Stimulated activated CD4-positive, alpha-beta T cell treated with anti-CD3 and anti-CD28 coated beads, Interleukin-1b, Interleukin-23, amount 100 ng/mL, for 24 hours (primary cell): ENCODE data around the gene ARHGEF1.
A peak's percentile ranks its signal among the peaks of the same experiment; 100 is the strongest.

ENCODE experiments used
- DNase-seq, 4 experiments: peaks; one replicate each; pipeline ENCODE4 v3.0.0-alpha.2; 2020; ENCODE audit warnings: low read depth in 4 of 4, low spot score in 1 of 4

Gene ARHGEF1

GRCh38 chr19:41918095-41918494 is 35.1 kb downstream of the ARHGEF1 start:
- DNase-seq = no peak

- DNase-seq = no peak
Observed at GRCh38 chr19:41918653-41919244, 35.8 kb downstream of the ARHGEF1 start.

GRCh38 chr19:41919948-41920712 is 37.1 kb downstream of the ARHGEF1 start:
- DNase-seq = no peak

- no peak for DNase-seq
Observed at GRCh38 chr19:41920882-41921576, 38.0 kb downstream of the ARHGEF1 start.

GRCh38 chr19:41921577-41922576 is 38.9 kb downstream of the ARHGEF1 start:
- no peak for DNase-seq

GRCh38 chr19:41922585-41922984 is 39.6 kb downstream of the ARHGEF1 start:
- DNase-seq = no peak

- DNase-seq = no peak
Observed at GRCh38 chr19:41923045-41923788, 40.2 kb downstream of the ARHGEF1 start.

GRCh38 chr19:41924151-41925145 is 41.5 kb downstream of the ARHGEF1 start:
- DNase-seq = no peak

GRCh38 chr19:41925208-41926003 is 42.4 kb downstream of the ARHGEF1 start:
- no peak for DNase-seq

GRCh38 chr19:41926028-41926762 is 43.2 kb downstream of the ARHGEF1 start:
- DNase-seq = no peak

- no peak for DNase-seq
Observed at GRCh38 chr19:41926763-41927496, 43.9 kb downstream of the ARHGEF1 start.

- DNase-seq = no peak
Observed at GRCh38 chr19:41927497-41928192, 44.7 kb downstream of the ARHGEF1 start.

GRCh38 chr19:41928221-41928683 is 45.3 kb downstream of the ARHGEF1 start, which contains the start of gene ERFL:
TSS of gene ERFL (minus strand) at chr19:41928449. CDS start at chr19:41912919, 15,530 bp downstream.
- DNase-seq = peak in 1 of 4 experiments; percentile 26

GRCh38 chr19:41928754-41929535 is 46.0 kb downstream of the ARHGEF1 start:
- DNase-seq = no peak

- DNase-seq = no peak
Observed at GRCh38 chr19:41929536-41930071, 46.6 kb downstream of the ARHGEF1 start.
